BJ (cell line): Measurements from ENCODE around the gene PPM1D. TPM values are rescaled to one million over a fixed set of nuclear protein-coding genes. Genes with fewer than 3 reads are reported as not detected.

ENCODE experiments used
- CTCF ChIA-PET: fragments of 350-600 bp; formaldehyde crosslinking; extraction: SDS; loops from one replicate; lab custom pipeline; 2021; ENCODE audit warnings: antibody characterized with exemption, inconsistent platforms; lab: Yijun Ruan, JAX
- POLR2A ChIA-PET: fragments of 300-600 bp; sonication (Branson Sonifier 250); formaldehyde crosslinking; extraction: SDS; loops from one replicate; lab custom pipeline; 2021; ENCODE audit warnings: antibody characterized with exemption; lab: Charles Lee
- DNase-seq: peaks from one replicate; pipeline ENCODE4 v3.0.0-alpha.2; 2011; ENCODE audit warnings: low read depth
- H3K27me3 ChIP-seq: 2 replicates; pipeline ENCODE4 v1.6.0; 2011; ENCODE audit warnings: low read length; ENCODE audit not compliant: control insufficient read depth, insufficient read depth
- H3K36me3 ChIP-seq: 2 replicates; pipeline ENCODE4 v1.5.1; 2011; ENCODE audit warnings: low read length; ENCODE audit not compliant: control insufficient read depth, insufficient read depth
- H3K4me3 ChIP-seq: 2 replicates; pipeline ENCODE4 v1.5.1; 2011; ENCODE audit warnings: low read depth, mild to moderate bottlenecking, control low read depth, low read length
- polyA plus RNA-seq: library from polyadenylated mRNA; depleted of rRNA; stranded (reverse); fragments of >200 nt; gene quantifications from 2 replicates; pipeline ENCODE4 v1.2.3, GENCODE V29; 2011
- TF ChIP-seq, protein P1 (sequence below): IDR thresholded peaks from 2 replicates; pipeline ENCODE4 v1.5.1; 2011; ENCODE audit warnings: low read depth, mild to moderate bottlenecking, control low read depth, inconsistent platforms, low read length, moderate library complexity; ENCODE audit not compliant: insufficient read depth

The PPM1D gene
- polyA plus RNA-seq, 1 experiment: 4.2 TPM

DNA sequence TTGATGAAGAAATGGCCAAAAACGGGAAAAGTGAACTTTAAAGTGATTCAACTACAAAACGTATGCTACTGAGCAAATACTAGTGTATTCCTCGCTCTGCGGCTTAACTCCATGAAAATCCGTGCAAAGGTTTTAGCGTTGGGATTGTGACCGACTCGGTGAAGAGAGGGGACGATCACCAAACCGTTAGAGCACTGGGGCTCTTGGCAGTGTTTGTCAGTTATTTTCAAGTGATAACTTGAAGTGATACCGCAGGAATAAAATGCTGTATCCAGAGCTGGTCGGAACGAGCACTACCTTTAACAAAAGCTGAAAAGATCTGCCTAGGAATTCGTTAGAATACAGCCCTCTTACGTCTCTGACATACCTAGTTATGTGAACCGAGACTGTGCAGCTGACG lies 773 bp upstream of the PPM1D start:
- TF ChIP-seq, protein P1, sequence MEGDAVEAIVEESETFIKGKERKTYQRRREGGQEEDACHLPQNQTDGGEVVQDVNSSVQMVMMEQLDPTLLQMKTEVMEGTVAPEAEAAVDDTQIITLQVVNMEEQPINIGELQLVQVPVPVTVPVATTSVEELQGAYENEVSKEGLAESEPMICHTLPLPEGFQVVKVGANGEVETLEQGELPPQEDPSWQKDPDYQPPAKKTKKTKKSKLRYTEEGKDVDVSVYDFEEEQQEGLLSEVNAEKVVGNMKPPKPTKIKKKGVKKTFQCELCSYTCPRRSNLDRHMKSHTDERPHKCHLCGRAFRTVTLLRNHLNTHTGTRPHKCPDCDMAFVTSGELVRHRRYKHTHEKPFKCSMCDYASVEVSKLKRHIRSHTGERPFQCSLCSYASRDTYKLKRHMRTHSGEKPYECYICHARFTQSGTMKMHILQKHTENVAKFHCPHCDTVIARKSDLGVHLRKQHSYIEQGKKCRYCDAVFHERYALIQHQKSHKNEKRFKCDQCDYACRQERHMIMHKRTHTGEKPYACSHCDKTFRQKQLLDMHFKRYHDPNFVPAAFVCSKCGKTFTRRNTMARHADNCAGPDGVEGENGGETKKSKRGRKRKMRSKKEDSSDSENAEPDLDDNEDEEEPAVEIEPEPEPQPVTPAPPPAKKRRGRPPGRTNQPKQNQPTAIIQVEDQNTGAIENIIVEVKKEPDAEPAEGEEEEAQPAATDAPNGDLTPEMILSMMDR: no peak
- DNase-seq: no peak
- CTCF ChIA-PET: interaction anchor here (0.7 to 3.2 kb wide), 6 partner anchors 8 to 72 kb away, joined by 3 to 18 read pairs (median 4); no protein-coding TSS in a partner anchor
- no peaks in the 10 kb centered on the region for H3K36me3 ChIP-seq
- H3K27me3 ChIP-seq: no peaks in the 10 kb centered on the region
- H3K4me3 ChIP-seq: peak overlapping the region; percentile 68
- POLR2A ChIA-PET: interaction anchor here (0.6 to 1.2 kb wide), 4 partner anchors 9 to 507 kb away, joined by 3 to 4 read pairs (median 4); no protein-coding TSS in a partner anchor

- ChIA-PET POLR2A (no interaction called here), CTCF (interaction anchor here (0.6 to 3.2 kb wide), 14 partner anchors 9 to 106 kb away, joined by 3 to 18 read pairs (median 4); partner anchors contain the start of gene APPBP2)
- TF ChIP-seq, protein P1: peak; percentile 88
- Histone ChIP-seq H3K27me3 (no peaks in the 10 kb centered on the region), H3K36me3 (no peaks in the 10 kb centered on the region), H3K4me3 (peak overlapping the region; percentile 68)
- no peak for DNase-seq
Measured at GRCh38 chr17:60600490-60601446, 775 bp downstream of the PPM1D start.

DNA sequence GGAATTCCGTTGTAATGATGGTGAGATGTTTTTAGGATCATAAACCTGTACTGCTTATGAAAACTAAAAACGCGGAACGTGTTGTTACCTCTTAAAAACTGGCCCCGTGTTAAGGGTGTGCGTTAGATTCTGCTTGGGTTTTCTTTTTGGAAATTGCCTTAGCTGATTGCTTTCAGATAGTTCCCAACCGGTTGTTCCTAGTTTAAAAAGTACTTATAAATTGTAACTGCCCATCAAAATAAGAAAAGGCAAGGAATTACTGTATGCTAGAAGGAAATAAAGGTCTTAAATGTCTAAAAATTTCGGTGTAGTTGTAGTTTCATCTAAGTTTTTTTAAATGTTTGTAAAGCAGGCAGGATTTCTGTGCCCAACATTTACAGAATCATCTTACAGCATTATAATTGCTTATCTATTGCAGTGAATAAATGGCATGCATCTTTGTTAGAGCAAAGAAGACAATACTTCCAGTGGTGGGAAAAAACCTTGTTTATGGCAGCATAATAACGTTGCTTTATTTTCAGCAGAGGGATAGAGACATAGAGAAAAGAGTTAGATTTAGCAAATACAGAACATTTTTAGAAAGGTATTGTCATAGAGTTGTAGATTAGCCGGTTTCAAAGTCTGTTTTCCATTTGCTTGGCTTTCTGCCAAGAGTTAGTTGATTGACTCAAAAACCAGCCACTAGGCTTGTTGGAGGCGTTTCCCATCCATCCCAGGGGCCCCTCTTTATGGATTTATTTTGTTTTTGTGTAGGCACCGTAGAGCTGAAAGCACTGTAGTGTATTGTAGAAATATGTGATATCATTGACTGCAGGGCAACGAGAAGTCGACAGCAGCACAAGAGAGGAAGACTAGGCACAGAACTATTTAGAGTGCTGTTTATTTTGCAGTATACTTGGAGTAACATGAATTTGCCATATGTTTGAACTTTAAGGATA lies 1.7 kb downstream of the PPM1D start:
- POLR2A ChIA-PET: interaction anchor here (0.7 kb wide), 1 partner anchor 15 kb away, joined by 3 read pairs; no protein-coding TSS in a partner anchor
- CTCF ChIA-PET: interaction anchor here (1.0 to 3.2 kb wide), 11 partner anchors 8 to 132 kb away, joined by 3 to 18 read pairs (median 4); partner anchors contain the start of gene APPBP2
- TF ChIP-seq, protein P1: no peak
- no peak for DNase-seq
- Histone ChIP-seq H3K36me3 (no peaks in the 10 kb centered on the region), H3K27me3 (no peaks in the 10 kb centered on the region), H3K4me3 (peak overlapping the region; percentile 68)

GRCh38 chr17:60602385-60602742 lies 2.4 kb downstream of the PPM1D start:
- Histone ChIP-seq H3K4me3 (peak overlapping the region; percentile 68), H3K36me3 (no peaks in the 10 kb centered on the region), H3K27me3 (no peaks in the 10 kb centered on the region)
- no peak for DNase-seq
- ChIA-PET POLR2A (interaction anchor here (0.7 kb wide), 1 partner anchor 14 kb away, joined by 3 read pairs; no protein-coding TSS in a partner anchor), CTCF (interaction anchor here (0.6 to 2.1 kb wide), 6 partner anchors 9 to 132 kb away, joined by 3 to 12 read pairs (median 4); no protein-coding TSS in a partner anchor)
- TF ChIP-seq, protein P1: no peak
